Measurements from ENCODE around the gene MRPL16.

MRPL16 gene

GRCh38 chr11:59769828-59770227 is 40.8 kb downstream of the MRPL16 start:
- no peak for DNase-seq

GRCh38 chr11:59769111-59769510 is 41.5 kb downstream of the MRPL16 start:
- no peak for DNase-seq

- DNase-seq = no peak
Observed at GRCh38 chr11:59767225-59767611, 43.4 kb downstream of the MRPL16 start.

GRCh38 chr11:59766542-59767224 is 43.9 kb downstream of the MRPL16 start:
- DNase-seq = peak; percentile 25

GRCh38 chr11:59765068-59765735 is 45.4 kb downstream of the MRPL16 start:
- no peak for DNase-seq

GRCh38 chr11:59761993-59762392 is 48.6 kb downstream of the MRPL16 start:
- no peak for DNase-seq

GRCh38 chr11:59760771-59761170 is 49.8 kb downstream of the MRPL16 start:
- no peak for DNase-seq

- no peak for DNase-seq
Observed at GRCh38 chr11:59759900-59760299, 50.7 kb downstream of the MRPL16 start.

GRCh38 chr11:59758401-59759037 is 52.1 kb downstream of the MRPL16 start:
- DNase-seq = no peak

- DNase-seq = no peak
Observed at GRCh38 chr11:59756845-59757244, 53.7 kb downstream of the MRPL16 start.

- no peak for DNase-seq
Observed at GRCh38 chr11:59756558-59756840, 54.1 kb downstream of the MRPL16 start.
